ENCODE measurements around the gene ITGA8.

DNA sequence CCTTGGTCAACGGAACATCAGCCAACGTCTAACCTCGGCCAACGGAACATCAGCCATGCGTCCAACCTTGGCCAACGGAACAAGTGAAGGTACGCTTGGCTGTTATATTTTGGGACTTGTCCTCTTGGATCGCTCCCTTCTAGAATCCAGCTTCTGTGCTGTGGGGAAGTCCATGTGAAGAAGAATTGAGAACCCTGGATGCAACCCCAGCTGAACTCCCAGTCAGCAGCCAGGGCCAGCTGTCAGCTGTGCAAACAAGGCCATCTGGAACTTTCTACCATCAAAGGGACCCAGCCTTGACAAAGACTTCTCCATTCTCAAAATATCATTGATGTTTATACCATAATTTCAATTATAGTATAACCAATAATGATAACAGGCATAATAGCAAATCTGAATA, 43.3 kb upstream of the ITGA8 start:
- TF ChIP-seq, protein P1, sequence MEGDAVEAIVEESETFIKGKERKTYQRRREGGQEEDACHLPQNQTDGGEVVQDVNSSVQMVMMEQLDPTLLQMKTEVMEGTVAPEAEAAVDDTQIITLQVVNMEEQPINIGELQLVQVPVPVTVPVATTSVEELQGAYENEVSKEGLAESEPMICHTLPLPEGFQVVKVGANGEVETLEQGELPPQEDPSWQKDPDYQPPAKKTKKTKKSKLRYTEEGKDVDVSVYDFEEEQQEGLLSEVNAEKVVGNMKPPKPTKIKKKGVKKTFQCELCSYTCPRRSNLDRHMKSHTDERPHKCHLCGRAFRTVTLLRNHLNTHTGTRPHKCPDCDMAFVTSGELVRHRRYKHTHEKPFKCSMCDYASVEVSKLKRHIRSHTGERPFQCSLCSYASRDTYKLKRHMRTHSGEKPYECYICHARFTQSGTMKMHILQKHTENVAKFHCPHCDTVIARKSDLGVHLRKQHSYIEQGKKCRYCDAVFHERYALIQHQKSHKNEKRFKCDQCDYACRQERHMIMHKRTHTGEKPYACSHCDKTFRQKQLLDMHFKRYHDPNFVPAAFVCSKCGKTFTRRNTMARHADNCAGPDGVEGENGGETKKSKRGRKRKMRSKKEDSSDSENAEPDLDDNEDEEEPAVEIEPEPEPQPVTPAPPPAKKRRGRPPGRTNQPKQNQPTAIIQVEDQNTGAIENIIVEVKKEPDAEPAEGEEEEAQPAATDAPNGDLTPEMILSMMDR (IDR thresholded peaks at IDR 0.05; ENCODE audit: low read length), result no peak
- TF ChIP-seq EZH2 (IDR thresholded peaks at IDR 0.05; ENCODE audit: borderline replicate concordance, low read length), result no peak

Data from OCI-LY1 (cell line).